IMR-90 (cell line): ENCODE data around the gene AQP5. TPM values are rescaled to one million over a fixed set of nuclear protein-coding genes. Genes with fewer than 3 reads are reported as not detected.
A peak's percentile ranks its signal among the peaks of the same experiment; 100 is the strongest.

ENCODE experiments used
- ATAC-seq: fragments of 200-7000 bp; cut with Tn5 transposase; 2 replicates; pipeline ENCODE4 v1.9.1; 2020; ENCODE audit warnings: low read depth, mild to moderate bottlenecking, moderate library complexity
- BruUV-seq: library from RNA; stranded (reverse); fragments of 400-500 nt; replicated peaks from 2 replicates; lab custom pipeline; 2021; lab: Mats Ljungman, UMichigan
- CTCF ChIA-PET: fragments of 300-600 bp; formaldehyde crosslinking; extraction: SDS; loops from one replicate; lab custom pipeline; 2021; ENCODE audit warnings: antibody characterized with exemption; lab: Yijun Ruan, JAX
- POLR2A ChIA-PET: fragments of 300-600 bp; sonication (Branson Sonifier 250); formaldehyde crosslinking; loops from one replicate; lab custom pipeline; 2022; ENCODE audit warnings: antibody characterized with exemption; ENCODE audit not compliant: unreplicated experiment; lab: Charles Lee
- DNase-seq: peaks from one replicate; pipeline ENCODE4 v3.0.0; 2013
- H2AFZ ChIP-seq: replicated peaks from 2 replicates; pipeline ENCODE3; 2013; ENCODE audit warnings: low read length, mild to moderate bottlenecking; ENCODE audit not compliant: poor library complexity
- H2AK5ac ChIP-seq: 2 replicates; pipeline ENCODE4 v1.6.1; 2013; ENCODE audit warnings: low read depth, low read length, inconsistent platforms
- H2AK9ac ChIP-seq: replicated peaks from 2 replicates; pipeline ENCODE3; 2013; ENCODE audit warnings: mild to moderate bottlenecking, low read depth, low read length, moderate library complexity; ENCODE audit not compliant: poor library complexity
- H2BK120ac ChIP-seq: 2 replicates; pipeline ENCODE4 v1.6.1; 2013; ENCODE audit warnings: low read depth, low read length, inconsistent platforms
- H2BK15ac ChIP-seq: 3 replicates; pipeline ENCODE4 v1.6.1; 2013; ENCODE audit warnings: low read depth, low read length, inconsistent platforms
- H2BK20ac ChIP-seq: 2 replicates; pipeline ENCODE4 v1.6.1; 2013; ENCODE audit warnings: low read depth, mild to moderate bottlenecking, inconsistent platforms, low read length, moderate library complexity
- H2BK5ac ChIP-seq: 2 replicates; pipeline ENCODE4 v1.6.1; 2013; ENCODE audit warnings: mild to moderate bottlenecking, low read depth, low read length, inconsistent platforms; ENCODE audit not compliant: poor library complexity, severe bottlenecking
- H3K14ac ChIP-seq: replicated peaks from 2 replicates; pipeline ENCODE4 v1.6.1; 2013; ENCODE audit warnings: low read depth, low read length, inconsistent platforms
- H3K18ac ChIP-seq: 2 replicates; pipeline ENCODE4 v1.6.1; 2013; ENCODE audit warnings: low read depth, low read length, control low read depth
- H3K23ac ChIP-seq: 2 replicates; pipeline ENCODE4 v1.6.1; 2013; ENCODE audit warnings: low read depth, low read length, inconsistent platforms
- H3K27ac ChIP-seq: 2 replicates; pipeline ENCODE4 v1.5.1; 2013; ENCODE audit warnings: mild to moderate bottlenecking, control low read depth, low read length; ENCODE audit not compliant: insufficient read depth
- H3K27me3 ChIP-seq: 2 replicates; pipeline ENCODE4 v1.6.1; 2013; ENCODE audit warnings: low read length; ENCODE audit not compliant: control insufficient read depth, insufficient read depth
- H3K36me3 ChIP-seq: 2 replicates; pipeline ENCODE4 v1.6.1; 2013; ENCODE audit warnings: low read length, mixed read lengths; ENCODE audit not compliant: control insufficient read depth, insufficient read depth
- H3K4ac ChIP-seq: 2 replicates; pipeline ENCODE4 v1.6.1; 2013; ENCODE audit warnings: low read depth, low read length, inconsistent platforms
- H3K4me1 ChIP-seq: 2 replicates; pipeline ENCODE4 v1.6.1; 2013; ENCODE audit warnings: low read length, mixed read lengths; ENCODE audit not compliant: control insufficient read depth, insufficient read depth
- H3K4me2 ChIP-seq: 2 replicates; pipeline ENCODE4 v1.6.1; 2013; ENCODE audit warnings: low read depth, mild to moderate bottlenecking, control low read depth, low read length, moderate library complexity
- H3K4me3 ChIP-seq: 2 replicates; pipeline ENCODE4 v1.5.1; 2013; ENCODE audit warnings: low read depth, mild to moderate bottlenecking, control low read depth, low read length, moderate library complexity; ENCODE audit not compliant: insufficient read depth
- H3K56ac ChIP-seq: 2 replicates; pipeline ENCODE4 v1.6.1; 2013; ENCODE audit warnings: low read length, inconsistent platforms; ENCODE audit not compliant: insufficient read depth; ENCODE audit errors: extremely low read depth
- H3K79me1 ChIP-seq, 2 experiments: 2 replicates each; pipeline ENCODE4 v1.6.1; 2013; ENCODE audit warnings: low read length in 2 of 2, inconsistent platforms in 1 of 2, low read depth in 1 of 2
- H3K9ac ChIP-seq: 2 replicates; pipeline ENCODE4 v1.6.1; 2013; ENCODE audit warnings: low read depth, low read length, control low read depth
- H3K9me1 ChIP-seq: 2 replicates; pipeline ENCODE4 v1.6.1; 2013; ENCODE audit warnings: low read length, inconsistent platforms; ENCODE audit not compliant: insufficient read depth
- H3K9me3 ChIP-seq: 2 replicates; pipeline ENCODE4 v1.6.1; 2013; ENCODE audit warnings: low read length; ENCODE audit not compliant: control insufficient read depth, insufficient read depth
- H4K20me1 ChIP-seq: 2 replicates; pipeline ENCODE4 v1.6.1; 2013; ENCODE audit warnings: low read length, inconsistent platforms; ENCODE audit not compliant: insufficient read depth
- H4K5ac ChIP-seq: 2 replicates; pipeline ENCODE4 v1.6.1; 2013; ENCODE audit warnings: mild to moderate bottlenecking, low read depth, low read length, control low read depth
- H4K8ac ChIP-seq, 2 experiments: 2 replicates each; pipeline ENCODE4 v1.6.1; 2013; ENCODE audit warnings: low read depth in 2 of 2, low read length in 2 of 2, control low read depth in 1 of 2, inconsistent platforms in 1 of 2
- H4K91ac ChIP-seq: 2 replicates; pipeline ENCODE4 v1.6.1; 2013; ENCODE audit warnings: low read depth, low read length, inconsistent platforms; ENCODE audit not compliant: insufficient read depth
- BHLHE40 ChIP-seq: fragments of 150-350 bp; IDR thresholded peaks from 2 replicates; pipeline ENCODE4 v1.6.1; 2016; ENCODE audit warnings: mild to moderate bottlenecking, low read depth, low read length
- CEBPB ChIP-seq: IDR thresholded peaks from 2 replicates; pipeline ENCODE4 v1.6.1; 2012; ENCODE audit warnings: low read depth, low read length, improper control_type of control experiment
- CHD1 ChIP-seq: IDR thresholded peaks from 2 replicates; pipeline ENCODE4 v1.6.1; 2012; ENCODE audit warnings: low read depth, low read length, improper control_type of control experiment
- MAFK ChIP-seq: IDR thresholded peaks from 2 replicates; pipeline ENCODE4 v1.6.1; 2012; ENCODE audit warnings: low read depth, low read length, improper control_type of control experiment
- MAZ ChIP-seq: IDR thresholded peaks from 2 replicates; pipeline ENCODE4 v1.6.1; 2012; ENCODE audit warnings: low read depth, mild to moderate bottlenecking, low read length, improper control_type of control experiment, moderate library complexity, borderline replicate concordance
- NFE2L2 ChIP-seq: fragments of 150-350 bp; IDR thresholded peaks from 2 replicates; pipeline ENCODE4 v1.6.1; 2016; ENCODE audit warnings: low read depth, mild to moderate bottlenecking, low read length
- POLR2A ChIP-seq: IDR thresholded peaks from 2 replicates; pipeline ENCODE4 v1.6.1; 2012; ENCODE audit warnings: mild to moderate bottlenecking, low read depth, low read length
- RAD21 ChIP-seq: IDR thresholded peaks from 2 replicates; pipeline ENCODE4 v1.6.1; 2012; ENCODE audit warnings: low read length, improper control_type of control experiment
- RCOR1 ChIP-seq: IDR thresholded peaks from 2 replicates; pipeline ENCODE4 v1.6.1; 2012; ENCODE audit warnings: mild to moderate bottlenecking, low read length, improper control_type of control experiment; ENCODE audit not compliant: insufficient replicate concordance
- SMC3 ChIP-seq: fragments of 150-350 bp; IDR thresholded peaks from 2 replicates; pipeline ENCODE4 v1.6.1; 2016; ENCODE audit warnings: low read depth, mild to moderate bottlenecking, antibody characterized with exemption, low read length, moderate library complexity
- USF2 ChIP-seq: fragments of 150-350 bp; IDR thresholded peaks from 2 replicates; pipeline ENCODE4 v1.6.1; 2017; ENCODE audit warnings: mild to moderate bottlenecking, antibody characterized with exemption, low read length, low read depth
- WGBS, 2 experiments: methylation state at CpG; one replicate each; pipeline versions ENCODE4 v1.1.5 to v1.1.7; 2013; ENCODE audit warnings: missing lambda C conversion rate in 2 of 2; ENCODE audit not compliant: insufficient read length in 1 of 2; ENCODE audit errors: extremely low coverage in 2 of 2; 5-methylcytosine and 5-hydroxymethylcytosine counted together
- dilution Hi-C: fragments of 300-500 bp; cut with HindIII; formaldehyde crosslinking; loops from one replicate; pipeline ENCODE4 v1.14.3; 2018; ENCODE audit warnings: low sequenced_read_pairs; ENCODE audit not compliant: unreplicated experiment
- in situ Hi-C: fragments of 300-500 bp; cut with MboI; formaldehyde crosslinking; loops from 3 replicates; pipeline ENCODE4 v1.14.3; 2019; ENCODE audit warnings: low sequenced_read_pairs, inconsistent platforms, mixed read lengths
- intact Hi-C: fragments of 100-400 bp; cut with micrococcal nuclease; formaldehyde crosslinking; loops from 2 replicates; pipeline ENCODE4 v1.10.0; 2022
- polyA plus RNA-seq, 3 experiments: library from polyadenylated mRNA; depleted of rRNA; stranded (reverse); fragments of >200 nt; gene quantifications; 2 replicates each; pipeline ENCODE4 v1.2.3, GENCODE V29; 2012; ENCODE audit warnings: low replicate concordance in 1 of 3
- total RNA-seq: library from RNA; depleted of rRNA; stranded (reverse); fragments of >200 nt; gene quantifications from 2 replicates; pipeline ENCODE4 v1.2.3, GENCODE V29; 2012
- TF ChIP-seq, protein P1 (sequence below): fragments of 150-350 bp; IDR thresholded peaks from 2 replicates; pipeline ENCODE4 v1.6.1; 2016; ENCODE audit warnings: low read depth, mild to moderate bottlenecking, low read length, moderate library complexity, borderline replicate concordance
- TF ChIP-seq, protein P2 (sequence below): conservative IDR thresholded peaks from 2 replicates; pipeline ENCODE4 v1.5.1; 2012; ENCODE audit warnings: mild to moderate bottlenecking, low read depth, low read length, improper control_type of control experiment

The AQP5 gene
- total and polyA plus RNA-seq, 2 of the 4 experiments (the other 2 are of a cell fraction), result not detected

DNA sequence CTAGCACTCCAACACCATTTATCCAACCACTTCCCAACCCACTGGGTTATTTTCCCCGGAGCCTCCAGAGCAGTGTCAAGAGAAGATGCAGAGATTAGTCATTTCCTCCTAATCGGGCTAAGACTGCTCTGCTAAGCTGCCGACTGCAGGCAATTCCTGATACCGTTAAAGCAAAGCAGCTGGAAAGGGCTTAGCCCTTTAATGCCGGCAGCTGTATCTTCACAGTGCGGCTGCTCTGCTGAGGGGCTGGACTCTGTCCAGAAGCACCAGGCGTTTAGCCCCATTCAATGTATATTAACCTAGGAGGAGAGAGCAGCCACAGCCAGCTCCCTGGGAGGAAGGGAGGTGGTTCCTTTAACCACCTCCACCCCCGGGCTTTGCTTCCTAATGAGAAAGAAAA is 22.2 kb downstream of the AQP5 start:
- dilution Hi-C loops, result no loop called here
- DNase-seq, result peak; percentile 92

More for the DNA sequence above, 22.2 kb downstream of the AQP5 start:
- H3K4me2 ChIP-seq, result peak overlapping the region; percentile 79
- no peak overlapping the region for H3K4me3 ChIP-seq
- no peak overlapping the region for H2BK20ac ChIP-seq
- BruUV-seq, result no TSS peak
- TF ChIP-seq CEBPB (no peak), NFE2L2 (no peak), MAZ (no peak; the same call in 1 of the 2 replicates), CHD1 (no peak), RCOR1 (no peak), USF2 (no peak), MAFK (no peak), RAD21 (peak; percentile 17; the same call in 1 of the 2 replicates), POLR2A (no peak), BHLHE40 (no peak), SMC3 (peak; percentile 20; the same call in 1 of the 2 replicates)
- TF ChIP-seq, protein P1, sequence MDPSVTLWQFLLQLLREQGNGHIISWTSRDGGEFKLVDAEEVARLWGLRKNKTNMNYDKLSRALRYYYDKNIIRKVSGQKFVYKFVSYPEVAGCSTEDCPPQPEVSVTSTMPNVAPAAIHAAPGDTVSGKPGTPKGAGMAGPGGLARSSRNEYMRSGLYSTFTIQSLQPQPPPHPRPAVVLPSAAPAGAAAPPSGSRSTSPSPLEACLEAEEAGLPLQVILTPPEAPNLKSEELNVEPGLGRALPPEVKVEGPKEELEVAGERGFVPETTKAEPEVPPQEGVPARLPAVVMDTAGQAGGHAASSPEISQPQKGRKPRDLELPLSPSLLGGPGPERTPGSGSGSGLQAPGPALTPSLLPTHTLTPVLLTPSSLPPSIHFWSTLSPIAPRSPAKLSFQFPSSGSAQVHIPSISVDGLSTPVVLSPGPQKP, result no peak
- TF ChIP-seq, protein P2, sequence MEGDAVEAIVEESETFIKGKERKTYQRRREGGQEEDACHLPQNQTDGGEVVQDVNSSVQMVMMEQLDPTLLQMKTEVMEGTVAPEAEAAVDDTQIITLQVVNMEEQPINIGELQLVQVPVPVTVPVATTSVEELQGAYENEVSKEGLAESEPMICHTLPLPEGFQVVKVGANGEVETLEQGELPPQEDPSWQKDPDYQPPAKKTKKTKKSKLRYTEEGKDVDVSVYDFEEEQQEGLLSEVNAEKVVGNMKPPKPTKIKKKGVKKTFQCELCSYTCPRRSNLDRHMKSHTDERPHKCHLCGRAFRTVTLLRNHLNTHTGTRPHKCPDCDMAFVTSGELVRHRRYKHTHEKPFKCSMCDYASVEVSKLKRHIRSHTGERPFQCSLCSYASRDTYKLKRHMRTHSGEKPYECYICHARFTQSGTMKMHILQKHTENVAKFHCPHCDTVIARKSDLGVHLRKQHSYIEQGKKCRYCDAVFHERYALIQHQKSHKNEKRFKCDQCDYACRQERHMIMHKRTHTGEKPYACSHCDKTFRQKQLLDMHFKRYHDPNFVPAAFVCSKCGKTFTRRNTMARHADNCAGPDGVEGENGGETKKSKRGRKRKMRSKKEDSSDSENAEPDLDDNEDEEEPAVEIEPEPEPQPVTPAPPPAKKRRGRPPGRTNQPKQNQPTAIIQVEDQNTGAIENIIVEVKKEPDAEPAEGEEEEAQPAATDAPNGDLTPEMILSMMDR, result 0 out of 2 replicates have a peak, but pooled peaks have one; percentile 18
- peak overlapping the region; percentile 78 for H2AFZ ChIP-seq
- peak overlapping the region; percentile 62 for H4K5ac ChIP-seq
- intact Hi-C loops, result no loop called here
- 0% methylated on average over 3 of the region's 8 CpGs; no CpG with 5 or more reads in 1 of the 2 experiments for WGBS, 2 experiments
- H3K9me3 ChIP-seq, result no peaks in the 10 kb centered on the region
- no peaks in the 10 kb centered on the region for H3K27me3 ChIP-seq
- no peaks in the 10 kb centered on the region for H3K36me3 ChIP-seq
- ChIA-PET CTCF (interaction anchor here (1.8 kb wide), 1 partner anchor 17 kb away, joined by 11 read pairs; no protein-coding TSS in a partner anchor), POLR2A (interaction anchor here (0.6 kb wide), 1 partner anchor 45 kb away, joined by 3 read pairs; no protein-coding TSS in a partner anchor)
- H3K14ac ChIP-seq, result peak overlapping the region; percentile 51; the same call in 1 of the 2 replicates
- in situ Hi-C loops, result no loop called here
- no peak overlapping the region for H2AK9ac ChIP-seq
- peaks cover 16% of the 10 kb centered on the region for H3K4me1 ChIP-seq
- no peaks in the 10 kb centered on the region for H4K20me1 ChIP-seq
- H3K23ac ChIP-seq, result 0 out of 2 replicates have a peak overlapping the region, but pooled peaks have one; percentile 0
- peaks cover 18% of the 10 kb centered on the region for H3K9me1 ChIP-seq
- H2BK15ac ChIP-seq, result peak overlapping the region; percentile 30; the same call in 1 of the 3 replicates
- peaks cover 3 to 30% of the 10 kb centered on the region in 2 experiments; a peak in 3 of 4 replicates for H3K79me1 ChIP-seq
- H2AK5ac ChIP-seq, result no peak overlapping the region
- H4K91ac ChIP-seq, result no peak overlapping the region
- H3K27ac ChIP-seq, result peak overlapping the region; percentile 33; the same call in 1 of the 2 replicates
- peak overlapping the region; percentile 53 for H2BK5ac ChIP-seq
- H3K56ac ChIP-seq, result no peak overlapping the region
- peak overlapping the region; percentile 48; the same call in 1 of the 2 replicates for H3K4ac ChIP-seq
- peak overlapping the region in 1 of 2 experiments; percentile 70; a peak in 1 of 4 replicates for H4K8ac ChIP-seq
- peak overlapping the region; percentile 51 for H3K18ac ChIP-seq
- peak; percentile 96 for ATAC-seq
- H2BK120ac ChIP-seq, result peak overlapping the region; percentile 58; the same call in 1 of the 2 replicates
- no peak overlapping the region for H3K9ac ChIP-seq
